ENCODE measurements around the gene FAM227B.
"Not testable (repeated sequence)": the region's sequence is repeated elsewhere in the genome, so short reads cannot be mapped to it uniquely, and the experiment has no call there.

The FAM227B gene

GRCh38 chr15:49610157-49610918, 10.3 kb downstream of the FAM227B start:
- DNase-seq (ENCODE audit: low spot score) = no peak

- DNase-seq (ENCODE audit: low spot score) = no peak
Observed at GRCh38 chr15:49606594-49606993, 14.0 kb downstream of the FAM227B start.

GRCh38 chr15:49605588-49605987, 15.0 kb downstream of the FAM227B start:
- no peak for DNase-seq (ENCODE audit: low spot score)

- no peak for DNase-seq (ENCODE audit: low spot score)
Observed at GRCh38 chr15:49604625-49605409, 15.8 kb downstream of the FAM227B start.

GRCh38 chr15:49592829-49593316, 27.7 kb downstream of the FAM227B start:
- DNase-seq (ENCODE audit: low spot score) = not testable (repeated sequence)

GRCh38 chr15:49589030-49589429, 31.6 kb downstream of the FAM227B start:
- no peak for DNase-seq (ENCODE audit: low spot score)

- DNase-seq (ENCODE audit: low spot score) = no peak
Observed at GRCh38 chr15:49573421-49573820, 47.2 kb downstream of the FAM227B start.

- no peak for DNase-seq (ENCODE audit: low spot score)
Observed at GRCh38 chr15:49570672-49571071, 49.9 kb downstream of the FAM227B start.

GRCh38 chr15:49570174-49570573, 50.4 kb downstream of the FAM227B start:
- no peak for DNase-seq (ENCODE audit: low spot score)

GRCh38 chr15:49560045-49560444, 60.6 kb downstream of the FAM227B start:
- DNase-seq (ENCODE audit: low spot score) = no peak

GRCh38 chr15:49558929-49559328, 61.7 kb downstream of the FAM227B start:
- DNase-seq (ENCODE audit: low spot score) = no peak

GRCh38 chr15:49556437-49556836, 64.2 kb downstream of the FAM227B start:
- DNase-seq (ENCODE audit: low spot score) = no peak

GRCh38 chr15:49550342-49550741, 70.3 kb downstream of the FAM227B start:
- not testable (repeated sequence) for DNase-seq (ENCODE audit: low spot score)

GRCh38 chr15:49538520-49538919, 82.1 kb downstream of the FAM227B start:
- no peak for DNase-seq (ENCODE audit: low spot score)

- DNase-seq (ENCODE audit: low spot score) = no peak
Observed at GRCh38 chr15:49530092-49530491, 90.5 kb downstream of the FAM227B start.

- no peak for DNase-seq (ENCODE audit: low spot score)
Observed at GRCh38 chr15:49528289-49528688, 92.3 kb downstream of the FAM227B start.

GRCh38 chr15:49521802-49522201, 98.8 kb downstream of the FAM227B start:
- no peak for DNase-seq (ENCODE audit: low spot score)

GRCh38 chr15:49512739-49513138, 107.9 kb downstream of the FAM227B start:
- DNase-seq (ENCODE audit: low spot score) = not testable (repeated sequence)

- no peak for DNase-seq (ENCODE audit: low spot score)
Observed at GRCh38 chr15:49507261-49507660, 113.4 kb downstream of the FAM227B start.

- no peak for DNase-seq (ENCODE audit: low spot score)
Observed at GRCh38 chr15:49506341-49506740, 114.3 kb downstream of the FAM227B start.

- no peak for DNase-seq (ENCODE audit: low spot score)
Observed at GRCh38 chr15:49501586-49501985, 119.0 kb downstream of the FAM227B start.

GRCh38 chr15:49495993-49496753, 124.4 kb downstream of the FAM227B start:
- DNase-seq (ENCODE audit: low spot score) = no peak
